GM10266 (cell line): ENCODE results near the gene NAGPA.

Experiments used
- DNase-seq: peaks from one replicate; pipeline ENCODE4 v3.0.0; 2012; ENCODE audit errors: extremely low spot score
- TF ChIP-seq, protein P1 (sequence below): IDR thresholded peaks from 2 replicates; pipeline ENCODE4 v1.5.1; 2012; ENCODE audit warnings: mild to moderate bottlenecking, low read depth; ENCODE audit not compliant: control insufficient read depth, insufficient read depth; ENCODE audit errors: missing control alignments

NAGPA gene

DNA sequence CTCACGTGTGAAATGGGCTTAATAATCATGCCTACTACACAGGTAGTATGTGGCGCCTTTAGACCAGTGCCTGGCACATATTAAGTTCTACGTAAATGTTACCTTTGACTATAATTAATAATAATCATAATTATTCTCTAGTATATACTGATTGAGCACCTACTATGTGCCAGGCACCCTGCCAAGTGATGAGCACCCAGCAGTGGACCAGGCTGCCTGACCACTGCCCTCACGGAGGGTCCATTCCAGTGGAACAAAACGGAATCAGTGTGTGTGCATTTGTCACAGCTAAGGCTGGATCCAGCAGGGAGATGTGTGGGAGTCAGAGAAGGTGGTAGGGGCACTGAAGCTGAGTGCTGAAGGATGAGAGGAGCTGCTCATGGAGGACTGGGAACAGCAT, 45.1 kb downstream of the NAGPA start:
- TF ChIP-seq, protein P1, sequence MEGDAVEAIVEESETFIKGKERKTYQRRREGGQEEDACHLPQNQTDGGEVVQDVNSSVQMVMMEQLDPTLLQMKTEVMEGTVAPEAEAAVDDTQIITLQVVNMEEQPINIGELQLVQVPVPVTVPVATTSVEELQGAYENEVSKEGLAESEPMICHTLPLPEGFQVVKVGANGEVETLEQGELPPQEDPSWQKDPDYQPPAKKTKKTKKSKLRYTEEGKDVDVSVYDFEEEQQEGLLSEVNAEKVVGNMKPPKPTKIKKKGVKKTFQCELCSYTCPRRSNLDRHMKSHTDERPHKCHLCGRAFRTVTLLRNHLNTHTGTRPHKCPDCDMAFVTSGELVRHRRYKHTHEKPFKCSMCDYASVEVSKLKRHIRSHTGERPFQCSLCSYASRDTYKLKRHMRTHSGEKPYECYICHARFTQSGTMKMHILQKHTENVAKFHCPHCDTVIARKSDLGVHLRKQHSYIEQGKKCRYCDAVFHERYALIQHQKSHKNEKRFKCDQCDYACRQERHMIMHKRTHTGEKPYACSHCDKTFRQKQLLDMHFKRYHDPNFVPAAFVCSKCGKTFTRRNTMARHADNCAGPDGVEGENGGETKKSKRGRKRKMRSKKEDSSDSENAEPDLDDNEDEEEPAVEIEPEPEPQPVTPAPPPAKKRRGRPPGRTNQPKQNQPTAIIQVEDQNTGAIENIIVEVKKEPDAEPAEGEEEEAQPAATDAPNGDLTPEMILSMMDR, result no peak
- DNase-seq, result no peak

- TF ChIP-seq, protein P1, result no peak
- no peak for DNase-seq
These were observed 46.0 kb downstream of the NAGPA start for GRCh38 chr16:4987580-4988374.

DNA sequence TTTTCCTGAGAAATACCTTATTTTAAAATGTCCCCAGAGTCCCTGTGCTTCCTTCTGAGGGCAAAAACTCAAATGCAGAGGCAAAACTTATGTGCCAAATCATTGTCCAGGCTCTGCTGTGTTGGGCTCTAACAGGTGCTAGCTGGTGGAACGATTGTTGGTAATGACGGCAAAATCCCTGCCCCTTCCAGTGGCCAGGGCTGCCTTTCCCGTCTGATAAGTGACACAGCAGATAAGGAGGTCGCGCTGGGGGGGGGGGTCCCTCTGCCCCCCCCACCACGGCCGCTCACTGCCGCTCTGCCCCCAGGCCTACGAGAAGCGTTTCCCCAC, 46.5 kb downstream of the NAGPA start:
- DNase-seq, result no peak
- TF ChIP-seq, protein P1, result no peak

DNA sequence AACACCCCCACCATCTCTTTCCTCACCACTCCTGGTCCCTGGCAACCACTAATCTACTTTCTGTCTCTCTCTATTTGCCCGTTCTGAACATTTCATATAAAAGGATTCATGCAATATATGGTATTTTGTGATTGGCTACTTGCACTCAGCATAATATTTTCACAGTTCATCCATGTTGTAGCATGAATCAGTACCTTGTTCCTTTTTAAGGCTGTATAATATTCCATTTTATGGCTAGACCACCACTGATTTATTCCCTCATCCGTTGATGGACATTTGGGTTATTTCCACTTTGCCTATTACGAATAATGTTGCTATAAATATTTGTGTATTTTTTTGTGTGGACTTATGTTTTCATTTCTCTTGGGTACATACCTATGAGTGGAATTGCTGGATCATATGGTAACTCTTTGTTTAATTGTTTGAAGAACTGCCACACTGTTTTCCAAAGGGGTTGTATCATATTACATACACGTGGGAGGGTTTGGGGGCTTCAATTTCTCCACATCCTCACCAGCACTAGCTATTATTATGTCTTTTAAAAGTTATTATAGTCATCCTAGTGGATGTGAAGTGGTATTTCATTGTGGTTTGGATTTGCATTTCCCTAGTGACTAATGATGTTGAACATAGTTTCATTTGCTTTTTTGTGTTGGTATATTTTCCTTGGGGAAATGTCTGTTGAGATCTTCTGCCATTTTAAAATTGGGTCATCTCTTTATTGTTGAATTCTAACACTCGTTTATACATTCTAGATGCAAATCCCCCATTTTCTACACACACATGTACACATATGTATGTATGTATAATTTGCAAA, 49.4 kb downstream of the NAGPA start:
- TF ChIP-seq, protein P1, result no peak
- no peak for DNase-seq

- TF ChIP-seq, protein P1, result no peak
- DNase-seq, result no peak
These were observed 51.5 kb downstream of the NAGPA start for GRCh38 chr16:4982056-4982867.

GRCh38 chr16:4981473-4981872, 52.3 kb downstream of the NAGPA start:
- DNase-seq, result no peak
- TF ChIP-seq, protein P1, result no peak

GRCh38 chr16:4980691-4981090, 53.0 kb downstream of the NAGPA start:
- DNase-seq, result no peak

More at GRCh38 chr16:4980691-4981090, 53.0 kb downstream of the NAGPA start:
- TF ChIP-seq, protein P1, result no peak
